Osteocyte (in vitro differentiated cells): ENCODE results near the gene NPIPB6. TPM values are rescaled to one million over a fixed set of nuclear protein-coding genes. Genes with fewer than 3 reads are reported as not detected.

ENCODE experiments used
- DNase-seq: peaks from one replicate; pipeline ENCODE4 v3.0.0; 2021; ENCODE audit warnings: mixed read lengths; ENCODE audit not compliant: unreplicated experiment; ENCODE audit errors: extremely low spot score
- H3K27ac Mint-ChIP-seq: one replicate; pipeline ENCODE4 v1.8.0; 2021; ENCODE audit warnings: mild to moderate bottlenecking, mixed read lengths; ENCODE audit not compliant: unreplicated experiment
- H3K27me3 Mint-ChIP-seq: one replicate; pipeline ENCODE4 v1.8.0; 2021; ENCODE audit warnings: mixed read lengths; ENCODE audit not compliant: unreplicated experiment
- H3K36me3 Mint-ChIP-seq: one replicate; pipeline ENCODE4 v1.8.0; 2021; ENCODE audit warnings: mixed read lengths; ENCODE audit not compliant: unreplicated experiment
- H3K4me1 Mint-ChIP-seq: one replicate; pipeline ENCODE4 v1.8.0; 2021; ENCODE audit warnings: mixed read lengths; ENCODE audit not compliant: unreplicated experiment
- H3K4me3 Mint-ChIP-seq: one replicate; pipeline ENCODE4 v1.8.0; 2021; ENCODE audit warnings: mild to moderate bottlenecking, moderate library complexity, mixed read lengths; ENCODE audit not compliant: unreplicated experiment
- H3K9me3 Mint-ChIP-seq: one replicate; pipeline ENCODE4 v1.8.0; 2021; ENCODE audit warnings: mixed read lengths; ENCODE audit not compliant: unreplicated experiment
- total RNA-seq: library from RNA; stranded (reverse); gene quantifications from 2 replicates; pipeline ENCODE4 v1.2.1, GENCODE V29; 2021
- TF ChIP-seq, protein P1 (sequence below): fragments of 200-600 bp; sonication (generic); IDR thresholded peaks from 2 replicates; pipeline ENCODE4 v1.5.0; 2021; ENCODE audit warnings: antibody characterized with exemption, mild to moderate bottlenecking, moderate library complexity

Gene NPIPB6
- total RNA-seq, 1 donor from 2014 or later = 7.0 TPM

DNA sequence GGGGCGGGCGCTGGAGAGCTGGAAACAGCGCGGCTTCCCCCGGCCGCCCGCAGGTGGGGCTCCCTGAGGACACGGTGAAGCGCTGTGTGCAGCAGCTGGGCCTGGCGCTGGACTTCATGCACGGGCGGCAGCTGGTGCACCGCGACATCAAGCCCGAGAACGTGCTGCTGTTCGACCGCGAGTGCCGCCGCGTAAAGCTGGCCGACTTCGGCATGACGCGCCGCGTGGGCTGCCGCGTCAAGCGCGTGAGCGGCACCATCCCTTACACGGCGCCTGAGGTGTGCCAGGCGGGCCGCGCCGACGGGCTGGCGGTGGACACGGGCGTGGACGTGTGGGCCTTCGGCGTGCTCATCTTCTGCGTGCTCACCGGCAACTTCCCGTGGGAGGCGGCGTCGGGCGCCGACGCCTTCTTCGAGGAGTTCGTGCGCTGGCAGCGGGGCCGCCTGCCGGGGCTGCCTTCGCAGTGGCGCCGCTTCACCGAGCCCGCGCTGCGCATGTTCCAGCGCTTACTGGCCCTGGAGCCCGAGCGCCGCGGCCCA is 43.2 kb downstream of the NPIPB6 start:
- Mint-ChIP-seq H3K4me1 (no peaks in the 10 kb centered on the region), H3K27me3 (no peaks in the 10 kb centered on the region), H3K9me3 (no peaks in the 10 kb centered on the region), H3K27ac (no peak overlapping the region), H3K4me3 (no peak overlapping the region), H3K36me3 (no peaks in the 10 kb centered on the region)
- no peak for DNase-seq
- TF ChIP-seq, protein P1, sequence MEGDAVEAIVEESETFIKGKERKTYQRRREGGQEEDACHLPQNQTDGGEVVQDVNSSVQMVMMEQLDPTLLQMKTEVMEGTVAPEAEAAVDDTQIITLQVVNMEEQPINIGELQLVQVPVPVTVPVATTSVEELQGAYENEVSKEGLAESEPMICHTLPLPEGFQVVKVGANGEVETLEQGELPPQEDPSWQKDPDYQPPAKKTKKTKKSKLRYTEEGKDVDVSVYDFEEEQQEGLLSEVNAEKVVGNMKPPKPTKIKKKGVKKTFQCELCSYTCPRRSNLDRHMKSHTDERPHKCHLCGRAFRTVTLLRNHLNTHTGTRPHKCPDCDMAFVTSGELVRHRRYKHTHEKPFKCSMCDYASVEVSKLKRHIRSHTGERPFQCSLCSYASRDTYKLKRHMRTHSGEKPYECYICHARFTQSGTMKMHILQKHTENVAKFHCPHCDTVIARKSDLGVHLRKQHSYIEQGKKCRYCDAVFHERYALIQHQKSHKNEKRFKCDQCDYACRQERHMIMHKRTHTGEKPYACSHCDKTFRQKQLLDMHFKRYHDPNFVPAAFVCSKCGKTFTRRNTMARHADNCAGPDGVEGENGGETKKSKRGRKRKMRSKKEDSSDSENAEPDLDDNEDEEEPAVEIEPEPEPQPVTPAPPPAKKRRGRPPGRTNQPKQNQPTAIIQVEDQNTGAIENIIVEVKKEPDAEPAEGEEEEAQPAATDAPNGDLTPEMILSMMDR = no peak

DNA sequence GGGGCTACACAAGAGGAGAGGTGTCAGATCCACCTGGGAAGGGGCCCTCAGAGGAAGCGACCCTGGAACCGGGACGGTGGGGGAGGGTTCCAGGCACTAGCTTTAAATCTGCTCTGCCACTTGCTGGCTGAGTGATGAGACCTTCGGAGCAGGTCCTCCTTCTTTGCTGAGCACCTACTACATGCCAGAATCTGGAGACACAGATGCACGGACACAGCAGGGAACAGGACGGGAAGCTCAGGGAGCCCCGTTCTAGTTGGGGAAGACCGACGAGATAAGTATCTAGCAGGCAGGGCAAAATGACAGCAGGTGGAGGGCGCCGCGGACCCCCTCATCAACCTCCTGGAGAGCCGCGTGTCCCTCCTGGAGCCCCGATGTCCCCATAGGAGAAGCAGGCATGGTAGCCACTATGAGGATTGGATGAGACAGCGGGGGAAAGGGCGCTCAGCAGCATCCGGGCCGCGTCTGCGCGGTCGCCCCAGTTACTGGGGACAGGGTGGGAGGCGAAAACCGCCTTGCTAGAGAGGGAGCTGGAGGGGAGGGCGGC is 43.8 kb downstream of the NPIPB6 start:
- Mint-ChIP-seq H3K4me3 (no peak overlapping the region), H3K36me3 (no peaks in the 10 kb centered on the region), H3K27me3 (no peaks in the 10 kb centered on the region), H3K27ac (no peak overlapping the region), H3K4me1 (no peaks in the 10 kb centered on the region), H3K9me3 (no peaks in the 10 kb centered on the region)
- TF ChIP-seq, protein P1 = no peak
- DNase-seq = no peak

DNA sequence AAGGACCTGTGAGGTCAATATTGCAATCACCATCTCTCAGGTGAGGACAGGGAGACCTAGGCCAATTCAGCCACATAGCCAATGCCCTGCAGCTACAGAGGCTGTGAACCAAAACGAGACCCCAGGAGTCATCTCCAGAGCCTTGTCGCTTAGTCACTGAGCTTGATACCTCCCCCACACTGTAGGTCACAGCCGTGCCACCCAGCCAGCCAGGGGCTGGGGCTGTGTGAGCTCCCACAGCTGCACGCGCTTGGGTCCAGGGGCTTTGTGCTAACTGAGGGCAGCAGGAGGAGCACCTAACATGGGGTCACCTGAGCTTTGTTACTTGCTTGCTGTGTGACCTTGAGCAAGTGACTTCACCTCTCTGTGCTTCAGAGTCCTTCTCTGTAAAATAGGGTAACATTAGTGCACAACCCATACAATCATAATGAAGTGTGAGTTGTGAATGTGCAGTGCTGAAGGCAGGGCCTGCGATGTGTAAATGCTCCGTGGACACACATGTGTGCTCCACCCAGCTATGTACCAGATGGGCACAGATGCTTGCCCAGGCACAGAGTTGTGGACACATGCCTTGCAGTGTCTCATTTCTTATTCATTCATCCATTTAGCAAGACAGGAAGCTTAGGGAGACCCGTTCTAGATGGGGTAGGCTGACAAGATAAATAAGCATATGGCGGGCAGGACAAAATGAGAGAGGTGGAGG is 45.1 kb downstream of the NPIPB6 start:
- Mint-ChIP-seq H3K27me3 (no peaks in the 10 kb centered on the region), H3K27ac (no peak overlapping the region), H3K4me3 (no peak overlapping the region), H3K9me3 (no peaks in the 10 kb centered on the region), H3K4me1 (no peaks in the 10 kb centered on the region), H3K36me3 (no peaks in the 10 kb centered on the region)
- TF ChIP-seq, protein P1 = no peak
- DNase-seq = no peak

DNA sequence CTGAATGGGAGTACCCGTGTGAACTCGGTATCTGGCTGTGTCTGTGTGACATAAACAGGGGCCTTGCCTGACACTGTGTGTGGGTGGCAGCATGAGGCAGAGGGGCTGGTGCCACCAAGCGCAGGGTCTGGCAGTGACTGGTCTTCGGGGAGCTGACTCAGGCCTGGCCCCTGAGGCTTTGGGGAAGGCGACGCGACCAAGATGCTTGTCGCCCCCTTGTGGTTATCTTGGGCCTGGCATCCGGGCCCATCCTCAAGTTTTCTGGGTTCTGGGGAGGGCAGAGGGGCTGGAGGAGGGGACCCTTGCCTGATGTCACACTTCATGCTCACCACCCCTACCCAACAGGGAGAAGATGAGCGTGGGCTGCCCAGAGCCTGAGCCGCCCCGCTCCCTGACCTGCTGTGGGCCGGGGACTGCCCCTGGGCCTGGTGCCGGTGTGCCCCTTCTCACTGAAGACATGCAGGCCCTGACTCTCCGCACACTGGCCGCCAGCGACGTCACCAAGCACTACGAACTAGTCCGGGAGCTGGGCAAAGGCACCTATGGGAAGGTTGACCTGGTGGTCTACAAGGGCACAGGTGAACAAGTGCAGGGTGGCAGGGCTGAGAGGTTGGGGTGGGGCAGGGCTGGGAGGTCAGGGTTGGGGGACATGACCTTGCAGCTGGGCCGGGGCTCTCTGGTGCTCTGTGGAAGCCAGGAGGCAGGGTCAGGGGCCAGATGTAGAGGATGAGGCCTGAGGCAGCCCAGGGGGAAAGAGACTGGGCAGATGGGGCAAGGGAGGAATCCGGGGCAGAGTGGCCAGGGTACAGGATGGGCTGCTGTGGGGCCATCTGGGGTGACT is 46.0 kb downstream of the NPIPB6 start:
- Mint-ChIP-seq H3K9me3 (no peaks in the 10 kb centered on the region), H3K36me3 (no peaks in the 10 kb centered on the region), H3K27me3 (no peaks in the 10 kb centered on the region), H3K4me3 (no peak overlapping the region), H3K27ac (no peak overlapping the region), H3K4me1 (no peaks in the 10 kb centered on the region)
- TF ChIP-seq, protein P1 = peak; percentile 88
- DNase-seq = no peak

DNA sequence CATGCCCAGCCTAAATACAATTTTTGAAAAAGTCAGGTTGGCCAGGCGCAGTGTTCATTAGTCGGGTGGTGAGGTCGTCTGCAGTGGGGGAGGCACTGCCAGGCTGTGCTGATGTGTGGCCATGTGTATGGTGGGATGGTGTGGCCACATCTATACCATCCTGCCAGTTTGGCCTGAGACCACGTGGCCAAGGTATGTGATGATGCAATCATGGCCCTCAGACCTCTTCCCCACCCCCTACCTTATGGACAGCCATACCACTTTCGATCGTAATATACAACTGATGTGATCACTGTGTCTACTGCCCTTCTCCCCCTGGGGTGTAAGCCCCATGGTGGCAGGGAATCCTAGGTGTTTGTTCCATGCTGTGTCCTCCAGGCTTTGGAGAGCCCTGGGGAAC is 47.3 kb downstream of the NPIPB6 start:
- Mint-ChIP-seq H3K27me3 (no peaks in the 10 kb centered on the region), H3K4me3 (no peak overlapping the region), H3K4me1 (no peaks in the 10 kb centered on the region), H3K9me3 (no peaks in the 10 kb centered on the region), H3K36me3 (no peaks in the 10 kb centered on the region), H3K27ac (no peak overlapping the region)
- TF ChIP-seq, protein P1 = no peak
- no peak for DNase-seq
